ENCODE results near the gene ANKH.

- TF ChIP-seq CTCF (conservative IDR thresholded peaks at IDR 0.05; ENCODE audit: low read depth, low read length): no peak
- TF ChIP-seq EZH2 (IDR thresholded peaks at IDR 0.05; ENCODE audit: borderline replicate concordance, low read depth, low read length, poor library complexity, severe bottlenecking): no peak
Observed at GRCh38 chr5:14840624-14841023, 31.0 kb downstream of the ANKH start.
